ENCODE measurements around the gene MRGPRF. TPM values are rescaled to one million over a fixed set of nuclear protein-coding genes. Genes with fewer than 3 reads are reported as not detected.

Gene MRGPRF
- total and polyA plus RNA-seq, 2 of the 8 experiments (the other 6 are each of a cell fraction or from before 2014, with no cell fraction given), result 7.5 to 11.0 TPM

DNA sequence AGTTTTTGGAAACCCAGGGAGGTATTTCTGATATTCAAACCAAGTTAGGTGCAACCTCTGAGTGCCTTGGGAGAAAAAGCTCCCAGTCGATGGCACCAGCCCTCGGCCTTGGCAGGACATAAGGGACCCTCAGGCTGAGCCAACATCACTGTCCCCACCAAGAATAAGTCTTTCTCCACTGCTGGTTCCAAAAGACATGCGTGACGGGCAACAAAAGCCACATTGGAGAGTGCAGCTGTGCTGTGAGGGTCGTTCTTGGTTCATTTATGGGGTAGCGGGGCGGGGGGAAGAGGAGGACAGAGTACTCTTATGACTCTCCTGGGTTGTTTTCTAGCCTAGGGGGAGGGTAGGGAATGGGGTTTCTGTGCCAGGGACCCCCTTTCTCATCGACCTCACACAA is 24.5 kb upstream of the MRGPRF start (continued):
- TF ChIP-seq, protein P1, sequence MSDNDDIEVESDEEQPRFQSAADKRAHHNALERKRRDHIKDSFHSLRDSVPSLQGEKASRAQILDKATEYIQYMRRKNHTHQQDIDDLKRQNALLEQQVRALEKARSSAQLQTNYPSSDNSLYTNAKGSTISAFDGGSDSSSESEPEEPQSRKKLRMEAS (IDR thresholded peaks at IDR 0.05), result no peak

Measured in H1 (cell line).